ENCODE results near the gene SOWAHA. TPM values are rescaled to one million over a fixed set of nuclear protein-coding genes. Genes with fewer than 3 reads are reported as not detected.
A peak's percentile ranks its signal among the peaks of the same experiment; 100 is the strongest.

SOWAHA gene
- total RNA-seq, 1 donor from 2014 or later, result 0.18 TPM

- no peak for TF ChIP-seq CTCF (IDR thresholded peaks at IDR 0.05)
- intact Hi-C loops (cut with DNase I), result no loop called here
- H3K36me3 ChIP-seq, result no peaks in the 10 kb centered on the region
- no peak overlapping the region for H3K27ac ChIP-seq
- peaks cover 11% of the 10 kb centered on the region for H3K4me1 ChIP-seq
- DNase-seq (no peak), ATAC-seq (no peak)
- peaks cover 47% of the 10 kb centered on the region for H3K27me3 ChIP-seq (ENCODE audit: low read depth)
- no peak overlapping the region for H3K4me3 ChIP-seq
- no peaks in the 10 kb centered on the region for H3K9me3 ChIP-seq
Measured at GRCh38 chr5:132808866-132809265, 4.2 kb upstream of the SOWAHA start.

- peaks cover 13% of the 10 kb centered on the region for H3K4me1 ChIP-seq
- no peaks in the 10 kb centered on the region for H3K9me3 ChIP-seq
- no peak for DNase-seq
- TF ChIP-seq CTCF (IDR thresholded peaks at IDR 0.05), result no peak
- no peak for ATAC-seq
- no peak overlapping the region for H3K4me3 ChIP-seq
- no peaks in the 10 kb centered on the region for H3K36me3 ChIP-seq
- peaks cover 56% of the 10 kb centered on the region for H3K27me3 ChIP-seq (ENCODE audit: low read depth)
- intact Hi-C loops (cut with DNase I), result no loop called here
- H3K27ac ChIP-seq, result no peak overlapping the region
Measured at GRCh38 chr5:132810605-132811004, 2.5 kb upstream of the SOWAHA start.

- DNase-seq (no peak), ATAC-seq (no peak)
- intact Hi-C loops (cut with DNase I), result no loop called here
- Histone ChIP-seq H3K4me1 (peaks cover 13% of the 10 kb centered on the region), H3K27ac (no peak overlapping the region), H3K27me3 (ENCODE audit: low read depth) (peaks cover 49% of the 10 kb centered on the region), H3K9me3 (no peaks in the 10 kb centered on the region), H3K36me3 (no peaks in the 10 kb centered on the region), H3K4me3 (no peak overlapping the region)
- TF ChIP-seq CTCF (IDR thresholded peaks at IDR 0.05), result no peak
Measured at GRCh38 chr5:132812123-132812765, 858 bp upstream of the SOWAHA start.

- ATAC-seq (peak; percentile 71 to 80), DNase-seq (no peak)
- Histone ChIP-seq H3K27me3 (ENCODE audit: low read depth) (peaks cover 47% of the 10 kb centered on the region), H3K4me3 (peak overlapping the region; percentile 49), H3K36me3 (no peaks in the 10 kb centered on the region), H3K9me3 (no peaks in the 10 kb centered on the region), H3K27ac (no peak overlapping the region), H3K4me1 (peaks cover 13% of the 10 kb centered on the region)
- no peak for TF ChIP-seq CTCF (IDR thresholded peaks at IDR 0.05)
- intact Hi-C loops (cut with DNase I), result no loop called here
Measured at GRCh38 chr5:132813599-132814502, 749 bp downstream of the SOWAHA start.

GRCh38 chr5:132814503-132815294, 1.6 kb downstream of the SOWAHA start:
- peaks cover 17% of the 10 kb centered on the region for H3K4me1 ChIP-seq
- intact Hi-C loops (cut with DNase I), result no loop called here

More at GRCh38 chr5:132814503-132815294, 1.6 kb downstream of the SOWAHA start:
- Histone ChIP-seq H3K36me3 (no peaks in the 10 kb centered on the region), H3K27me3 (ENCODE audit: low read depth) (peaks cover 52% of the 10 kb centered on the region), H3K4me3 (no peak overlapping the region), H3K9me3 (no peaks in the 10 kb centered on the region), H3K27ac (no peak overlapping the region)
- DNase-seq, result no peak
- peak in 1 of 2 donors; percentile 14 for ATAC-seq
- no peak for TF ChIP-seq CTCF (IDR thresholded peaks at IDR 0.05)
